Activated T-cell treated with anti-CD3 and anti-CD28 coated beads for 4 hours (primary cell): Measurements from ENCODE around the gene RPL22.
"Not testable (repeated sequence)": the region's sequence is repeated elsewhere in the genome, so short reads cannot be mapped to it uniquely, and the experiment has no call there.

Experiments used
- DNase-seq: peaks from one replicate; pipeline ENCODE4 v3.0.0-alpha.2; 2020

RPL22 gene

DNA sequence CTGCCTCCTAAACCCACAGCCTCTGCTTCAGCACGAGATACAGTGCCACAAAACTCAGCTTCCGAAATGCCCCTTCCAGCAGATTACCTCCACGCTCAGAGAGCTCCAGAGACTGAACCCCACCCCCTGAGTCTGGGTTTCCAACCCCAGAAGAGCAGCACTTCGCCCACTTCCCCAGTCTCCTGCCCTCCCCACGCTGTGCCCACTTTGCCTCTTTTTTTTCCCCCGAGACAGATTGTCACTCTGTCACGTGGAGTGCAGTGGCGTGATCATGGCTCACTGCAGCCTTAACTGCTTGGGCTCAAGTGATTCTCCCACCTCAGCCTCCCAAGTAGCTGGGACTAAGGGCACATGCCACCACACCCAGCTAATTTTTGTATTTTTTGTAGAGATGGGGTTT lies 26.3 kb upstream of the RPL22 start:
- DNase-seq, result no peak

DNA sequence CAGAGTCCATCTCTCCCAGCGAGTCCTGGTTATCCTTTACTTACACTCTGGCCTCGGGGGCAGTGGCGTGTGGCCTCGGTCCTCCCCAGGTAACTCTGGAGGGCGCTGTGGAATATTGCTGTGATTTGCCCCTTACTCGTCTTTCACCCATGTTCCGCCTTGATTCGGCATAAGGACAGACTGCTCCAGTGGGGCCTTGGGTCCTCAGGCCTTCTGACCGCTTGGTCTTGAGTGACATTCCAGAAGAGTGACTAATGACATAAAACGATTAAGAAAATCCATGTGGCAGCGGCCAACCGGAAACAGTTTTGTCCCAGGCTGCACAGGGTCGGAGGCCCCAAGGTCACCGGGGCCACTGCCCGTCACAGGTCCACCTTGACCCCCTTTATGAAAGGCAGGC lies 25.3 kb upstream of the RPL22 start:
- DNase-seq, result no peak

- DNase-seq, result no peak
Measured at GRCh38 chr1:6223617-6224016, 24.2 kb upstream of the RPL22 start.

DNA sequence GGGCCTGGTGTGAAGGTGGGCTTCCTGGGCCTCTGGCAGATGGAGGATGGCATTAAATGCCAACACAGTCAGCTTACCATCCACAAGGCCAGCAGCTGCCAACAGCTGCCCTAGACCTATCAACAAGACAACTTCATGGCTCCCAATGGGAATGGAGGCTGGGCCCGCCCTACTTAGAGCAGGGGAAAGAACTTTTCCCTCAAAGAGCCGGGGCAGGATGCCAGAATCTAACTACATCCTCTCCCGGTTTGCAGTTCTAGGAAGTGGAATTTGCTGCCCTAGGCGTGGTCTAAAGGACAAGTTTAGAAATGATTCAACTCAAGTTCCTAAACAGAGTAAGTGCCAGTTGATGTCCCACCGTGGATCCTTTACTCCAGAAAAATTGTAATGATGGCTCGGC lies 23.2 kb upstream of the RPL22 start:
- no peak for DNase-seq

DNA sequence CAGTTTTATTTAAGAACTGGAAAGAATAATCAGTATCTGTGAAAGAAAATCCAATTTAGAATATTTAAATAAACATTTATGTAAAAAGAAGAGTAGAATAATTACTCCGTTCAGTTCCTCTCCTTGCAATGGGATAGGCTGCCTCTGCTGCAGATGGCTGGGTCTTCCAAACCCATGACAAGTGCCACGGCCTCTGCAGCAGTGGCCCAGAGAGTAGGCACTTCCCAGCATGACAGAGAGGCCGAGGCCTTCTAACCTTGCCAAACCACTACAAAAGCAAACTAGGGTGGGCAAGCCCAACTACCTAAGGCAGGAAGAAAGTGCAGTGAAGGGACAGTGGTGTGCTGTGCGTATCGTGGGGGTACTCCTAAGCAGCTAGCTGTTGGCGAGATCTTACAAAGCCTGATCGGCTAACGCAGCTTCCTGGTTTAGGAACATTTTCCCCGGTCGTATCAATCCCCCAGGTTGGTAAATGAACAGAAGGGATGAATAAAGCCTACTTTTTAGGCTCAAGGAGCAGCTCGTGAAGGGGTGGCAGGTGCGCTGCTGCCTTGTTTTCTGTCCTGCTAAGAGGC lies 21.9 kb upstream of the RPL22 start:
- DNase-seq, result no peak

DNA sequence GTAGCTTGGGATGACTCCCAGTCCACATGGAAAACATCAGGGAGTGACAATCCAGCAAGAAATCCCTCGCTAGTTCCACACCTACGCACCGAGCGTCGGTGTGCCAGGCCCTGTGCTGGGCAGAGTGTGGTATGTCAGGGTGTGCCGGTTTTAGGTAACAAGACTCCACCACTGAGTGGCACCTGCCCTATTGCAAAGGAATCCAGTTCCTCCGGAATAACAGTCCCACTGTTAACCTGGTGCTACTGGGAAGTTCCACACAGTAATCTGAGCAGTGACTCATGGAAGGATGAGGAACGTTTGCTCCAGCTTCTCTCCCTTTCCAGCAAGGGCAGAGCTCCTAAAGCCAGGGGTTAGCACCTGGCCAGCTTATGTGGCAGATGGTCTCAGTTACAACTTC lies 20.8 kb upstream of the RPL22 start:
- DNase-seq, result no peak

- not testable (repeated sequence) for DNase-seq
Measured at GRCh38 chr1:6219641-6220040, 20.2 kb upstream of the RPL22 start.

- no peak for DNase-seq
Measured at GRCh38 chr1:6218375-6219164, 19.2 kb upstream of the RPL22 start.

DNA sequence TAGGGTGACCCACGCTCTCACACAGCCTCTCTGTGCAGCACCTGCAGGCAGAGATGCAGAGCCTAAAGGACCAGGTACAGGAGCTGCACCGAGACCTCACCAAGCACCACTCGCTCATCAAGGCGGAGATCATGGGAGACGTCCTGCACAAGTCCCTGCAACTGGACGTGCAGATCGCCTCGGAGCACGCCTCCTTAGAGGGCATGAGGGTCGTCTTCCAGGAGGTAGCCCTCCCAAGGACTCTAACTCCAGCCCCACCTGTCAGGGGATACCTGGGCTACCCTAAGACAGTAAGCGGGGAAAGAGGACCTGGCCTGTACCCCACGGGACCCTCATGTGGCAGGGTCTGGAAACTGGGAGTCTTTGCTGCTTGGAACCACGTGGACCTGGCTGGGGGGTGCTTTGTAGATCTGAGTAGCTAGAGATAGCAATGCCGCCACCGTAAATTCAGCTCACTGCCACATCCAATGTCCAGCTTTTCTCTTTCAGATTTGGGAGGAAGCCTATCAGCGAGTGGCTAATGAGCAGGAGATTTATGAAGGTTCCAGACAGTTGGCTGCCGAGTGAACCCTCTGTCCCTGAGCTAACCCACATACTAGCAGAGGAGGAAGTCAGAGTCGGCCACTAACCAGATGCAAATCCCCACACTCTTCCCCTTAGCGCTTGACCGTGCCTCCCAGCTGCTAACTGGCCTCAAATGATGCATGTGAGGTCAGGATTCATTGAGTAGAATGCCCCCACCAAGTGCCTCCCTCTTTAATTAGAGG lies 13.0 kb upstream of the RPL22 start:
- no peak for DNase-seq

GRCh38 chr1:6211731-6212130 lies 12.3 kb upstream of the RPL22 start:
- DNase-seq, result no peak

GRCh38 chr1:6210591-6211355 lies 11.4 kb upstream of the RPL22 start:
- DNase-seq, result no peak

- no peak for DNase-seq
Measured at GRCh38 chr1:6209661-6210580, 10.5 kb upstream of the RPL22 start.

- DNase-seq, result no peak
Measured at GRCh38 chr1:6208723-6209660, 9.6 kb upstream of the RPL22 start.

DNA sequence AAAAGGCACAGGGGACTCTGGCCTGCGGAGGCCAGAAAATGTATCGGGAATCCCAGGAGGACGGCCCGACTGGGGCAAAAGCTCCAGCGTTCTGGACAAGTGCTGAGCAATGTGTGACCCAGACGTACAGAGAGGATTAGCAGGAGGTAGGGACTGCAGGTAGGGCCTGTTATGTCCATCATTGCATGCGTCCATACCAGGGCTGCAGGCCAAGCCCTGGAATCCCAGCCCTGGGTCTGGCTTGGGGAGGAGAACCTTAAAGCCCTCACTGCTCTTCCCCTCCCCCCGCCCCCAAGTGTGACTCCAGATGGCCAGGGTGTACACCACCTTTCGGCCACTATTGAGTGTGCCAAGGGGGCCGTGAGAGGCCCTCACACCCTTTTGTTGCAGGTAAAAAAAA lies 8.5 kb upstream of the RPL22 start:
- no peak for DNase-seq

DNA sequence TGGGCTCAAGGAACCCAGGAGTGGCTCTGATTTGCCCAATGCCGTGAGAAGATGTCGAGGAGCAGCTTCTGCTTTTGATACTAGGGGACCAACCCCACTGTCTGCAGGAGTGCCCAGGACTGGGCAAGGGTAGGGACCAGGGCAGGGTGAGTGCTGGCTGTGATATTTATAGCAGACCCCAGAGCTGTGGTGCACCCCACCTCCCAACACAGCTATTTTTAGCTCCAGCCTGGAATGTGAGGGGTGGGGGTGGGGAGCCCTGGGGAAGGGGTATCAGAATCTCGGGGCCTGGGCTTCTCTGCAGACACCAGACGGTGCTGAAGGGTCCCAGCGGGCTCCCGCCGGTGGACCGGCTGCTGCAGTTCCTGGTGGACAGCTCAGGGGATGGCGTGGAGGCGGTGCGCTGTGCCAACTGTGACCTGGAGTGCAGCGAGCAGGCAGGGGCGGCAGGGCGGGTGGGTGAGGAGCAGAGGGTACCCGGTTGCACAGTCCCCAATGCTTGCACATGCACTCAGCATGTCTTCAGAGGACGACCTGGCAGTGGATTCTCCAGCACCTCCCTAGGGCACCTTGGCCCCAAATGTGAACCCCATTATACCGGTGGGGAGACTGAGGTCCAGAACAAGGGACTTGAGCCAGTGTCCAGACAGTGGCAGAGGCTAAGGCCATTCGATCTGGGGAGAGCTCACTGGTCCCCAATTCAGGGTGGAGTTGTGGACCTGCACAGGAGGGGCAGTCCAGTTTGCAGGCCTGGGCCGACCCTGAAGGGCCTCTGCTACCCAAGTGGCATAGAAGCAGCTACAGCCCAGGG lies 7.9 kb upstream of the RPL22 start:
- no peak for DNase-seq

DNA sequence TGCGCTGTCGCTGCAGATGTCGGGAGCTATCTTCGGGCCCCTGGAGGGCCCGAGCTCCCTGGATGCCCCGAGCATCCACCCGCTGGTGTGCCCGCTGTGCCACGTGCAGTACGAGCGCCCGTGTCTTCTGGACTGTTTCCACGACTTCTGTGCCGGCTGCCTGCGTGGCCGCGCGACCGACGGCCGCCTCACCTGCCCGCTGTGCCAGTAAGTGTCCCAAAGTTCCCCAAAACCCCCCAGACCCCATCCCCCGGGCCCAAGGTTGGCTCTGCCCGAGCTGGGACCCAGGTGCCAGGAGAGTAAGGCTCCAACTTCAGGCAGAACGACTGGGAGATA lies 7.1 kb upstream of the RPL22 start:
- DNase-seq, result no peak

DNA sequence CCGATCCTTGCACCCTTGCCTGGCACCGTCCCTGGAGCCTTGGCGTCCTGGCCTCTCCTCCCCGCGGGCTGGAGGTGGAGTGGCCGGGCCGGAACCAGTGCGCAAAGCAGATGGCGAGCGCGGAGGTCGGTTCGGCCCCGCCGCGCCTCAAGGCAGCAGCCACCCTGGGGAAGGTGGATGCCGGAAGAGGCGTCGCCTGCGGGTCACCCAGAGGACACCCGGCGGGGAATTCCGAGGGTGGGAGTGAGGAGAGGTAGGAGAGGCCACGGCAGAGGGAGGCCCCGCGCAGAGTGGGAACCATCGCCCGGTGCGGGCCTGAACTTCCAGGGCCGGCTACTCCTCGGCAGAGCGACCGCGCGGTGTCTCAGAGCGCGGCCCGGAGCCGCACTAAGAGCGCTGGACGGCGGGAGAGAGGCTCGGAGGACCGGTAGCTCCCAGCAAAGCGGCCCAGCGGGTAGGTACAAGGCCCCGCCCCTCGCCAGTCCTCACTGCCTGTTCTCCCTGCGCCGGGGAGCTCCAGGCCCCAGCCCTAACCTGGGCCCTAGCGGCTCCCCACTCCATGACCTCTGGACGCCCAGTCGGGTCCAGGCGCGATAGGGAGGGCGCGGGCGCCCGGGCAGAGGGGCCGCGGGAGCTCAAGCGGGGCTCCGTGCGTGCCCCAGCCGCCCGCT lies 6.6 kb upstream of the RPL22 start, which contains the start of gene RNF207:
Gene RNF207, plus strand, starts transcription at position 271 of the 671 bp plus-strand sequence. CDS start 417 bp downstream, outside the sequence.
- peak; percentile 49 for DNase-seq

DNA sequence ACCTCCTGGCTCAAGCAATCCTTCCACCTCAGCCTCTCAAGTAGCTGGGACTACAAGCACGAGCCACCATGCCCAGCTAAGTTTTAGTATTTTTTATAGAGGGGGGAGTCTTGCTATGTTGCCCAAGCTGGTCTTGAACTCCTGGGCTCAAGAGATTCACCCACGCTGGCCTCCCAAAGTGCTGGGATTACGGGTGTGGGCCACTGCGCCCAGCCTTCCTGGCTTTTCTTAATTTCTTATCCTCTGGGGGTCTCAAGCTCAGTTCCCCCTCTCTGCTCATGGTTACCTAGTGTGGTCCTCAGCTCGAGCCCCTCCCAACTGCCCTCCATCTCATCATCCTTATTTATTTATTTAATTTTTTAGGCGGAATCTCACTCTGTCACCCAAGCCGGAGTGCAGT lies 2.9 kb upstream of the RPL22 start:
- no peak for DNase-seq

- DNase-seq, result no peak
Measured at GRCh38 chr1:6200188-6200809, 904 bp upstream of the RPL22 start.
